ENCODE measurements around the gene SEMA5A. TPM values are rescaled to one million over a fixed set of nuclear protein-coding genes. Genes with fewer than 3 reads are reported as not detected.

Gene SEMA5A, protein sequence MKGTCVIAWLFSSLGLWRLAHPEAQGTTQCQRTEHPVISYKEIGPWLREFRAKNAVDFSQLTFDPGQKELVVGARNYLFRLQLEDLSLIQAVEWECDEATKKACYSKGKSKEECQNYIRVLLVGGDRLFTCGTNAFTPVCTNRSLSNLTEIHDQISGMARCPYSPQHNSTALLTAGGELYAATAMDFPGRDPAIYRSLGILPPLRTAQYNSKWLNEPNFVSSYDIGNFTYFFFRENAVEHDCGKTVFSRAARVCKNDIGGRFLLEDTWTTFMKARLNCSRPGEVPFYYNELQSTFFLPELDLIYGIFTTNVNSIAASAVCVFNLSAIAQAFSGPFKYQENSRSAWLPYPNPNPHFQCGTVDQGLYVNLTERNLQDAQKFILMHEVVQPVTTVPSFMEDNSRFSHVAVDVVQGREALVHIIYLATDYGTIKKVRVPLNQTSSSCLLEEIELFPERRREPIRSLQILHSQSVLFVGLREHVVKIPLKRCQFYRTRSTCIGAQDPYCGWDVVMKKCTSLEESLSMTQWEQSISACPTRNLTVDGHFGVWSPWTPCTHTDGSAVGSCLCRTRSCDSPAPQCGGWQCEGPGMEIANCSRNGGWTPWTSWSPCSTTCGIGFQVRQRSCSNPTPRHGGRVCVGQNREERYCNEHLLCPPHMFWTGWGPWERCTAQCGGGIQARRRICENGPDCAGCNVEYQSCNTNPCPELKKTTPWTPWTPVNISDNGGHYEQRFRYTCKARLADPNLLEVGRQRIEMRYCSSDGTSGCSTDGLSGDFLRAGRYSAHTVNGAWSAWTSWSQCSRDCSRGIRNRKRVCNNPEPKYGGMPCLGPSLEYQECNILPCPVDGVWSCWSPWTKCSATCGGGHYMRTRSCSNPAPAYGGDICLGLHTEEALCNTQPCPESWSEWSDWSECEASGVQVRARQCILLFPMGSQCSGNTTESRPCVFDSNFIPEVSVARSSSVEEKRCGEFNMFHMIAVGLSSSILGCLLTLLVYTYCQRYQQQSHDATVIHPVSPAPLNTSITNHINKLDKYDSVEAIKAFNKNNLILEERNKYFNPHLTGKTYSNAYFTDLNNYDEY
- total RNA-seq = 0.04 and 0.40 TPM in 2 replicates

DNA sequence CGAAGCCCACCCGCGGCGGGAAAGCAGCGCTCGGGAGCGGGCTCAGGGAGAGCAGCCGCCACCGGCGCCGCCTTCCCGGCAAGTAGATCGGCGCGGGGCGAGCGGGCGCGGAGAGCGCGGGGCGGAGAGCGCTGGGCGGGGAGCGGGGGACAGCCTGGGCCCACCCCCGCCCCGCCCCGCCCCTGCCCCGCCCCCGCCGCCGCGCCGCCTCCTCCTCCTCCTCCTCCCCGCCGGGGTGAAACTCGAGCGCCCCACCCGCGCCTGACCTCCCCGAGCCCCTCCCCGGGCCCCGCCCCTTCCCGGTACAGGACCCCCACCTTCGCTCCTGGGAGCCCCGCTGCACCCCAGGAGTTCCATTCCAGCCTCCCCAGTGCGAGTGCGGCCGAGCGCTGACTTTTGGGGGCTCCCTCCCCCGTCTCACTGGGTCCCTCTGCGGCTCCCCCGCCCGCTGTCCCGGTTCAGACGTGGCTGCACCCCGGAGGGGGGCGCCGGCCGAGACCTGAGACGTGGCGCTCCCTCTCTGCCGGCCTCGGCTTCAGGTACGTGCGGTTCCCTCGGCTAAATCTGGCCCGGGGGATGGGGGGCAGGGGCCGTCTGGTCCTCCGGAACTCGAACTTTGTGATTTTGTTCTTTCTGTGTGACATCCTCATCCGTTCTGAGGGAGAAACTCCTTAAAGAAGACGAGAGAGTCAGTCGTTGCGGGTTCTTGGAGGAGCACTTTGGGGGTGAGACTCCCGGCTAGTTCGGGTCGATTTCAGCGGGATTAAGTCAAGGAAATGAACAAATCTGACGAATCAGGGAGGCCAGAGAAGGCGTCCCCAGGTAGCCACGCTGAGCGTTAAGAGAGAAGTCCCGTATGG lies at the start of gene SEMA5A:
Gene SEMA5A (minus strand): TSS at position 84 of the 860 bp plus-strand sequence. CDS start 166,129 bp downstream, outside the sequence.
- DNase-seq (ENCODE audit: low read depth, low spot score) = no peak

DNA sequence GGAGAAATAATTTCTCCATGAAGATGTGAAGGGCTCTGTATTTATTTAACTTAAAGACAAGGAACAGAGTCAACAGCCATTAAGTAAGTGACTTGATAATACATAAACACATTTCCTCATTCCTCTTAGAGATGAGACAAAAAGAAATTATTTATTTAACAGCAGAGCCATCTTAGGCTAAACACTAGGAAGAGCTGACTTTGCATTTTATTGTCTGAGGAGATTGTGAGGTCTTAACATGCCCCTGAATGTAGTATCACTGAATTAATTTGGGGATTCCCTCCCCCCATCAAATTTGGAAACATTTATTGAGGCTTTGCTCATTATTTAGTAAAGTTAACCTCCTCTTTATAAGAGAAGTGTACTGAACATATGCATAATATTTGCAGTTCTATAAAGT lies 49.0 kb upstream of the SEMA5A start:
- no peak for DNase-seq (ENCODE audit: low read depth, low spot score)

DNA sequence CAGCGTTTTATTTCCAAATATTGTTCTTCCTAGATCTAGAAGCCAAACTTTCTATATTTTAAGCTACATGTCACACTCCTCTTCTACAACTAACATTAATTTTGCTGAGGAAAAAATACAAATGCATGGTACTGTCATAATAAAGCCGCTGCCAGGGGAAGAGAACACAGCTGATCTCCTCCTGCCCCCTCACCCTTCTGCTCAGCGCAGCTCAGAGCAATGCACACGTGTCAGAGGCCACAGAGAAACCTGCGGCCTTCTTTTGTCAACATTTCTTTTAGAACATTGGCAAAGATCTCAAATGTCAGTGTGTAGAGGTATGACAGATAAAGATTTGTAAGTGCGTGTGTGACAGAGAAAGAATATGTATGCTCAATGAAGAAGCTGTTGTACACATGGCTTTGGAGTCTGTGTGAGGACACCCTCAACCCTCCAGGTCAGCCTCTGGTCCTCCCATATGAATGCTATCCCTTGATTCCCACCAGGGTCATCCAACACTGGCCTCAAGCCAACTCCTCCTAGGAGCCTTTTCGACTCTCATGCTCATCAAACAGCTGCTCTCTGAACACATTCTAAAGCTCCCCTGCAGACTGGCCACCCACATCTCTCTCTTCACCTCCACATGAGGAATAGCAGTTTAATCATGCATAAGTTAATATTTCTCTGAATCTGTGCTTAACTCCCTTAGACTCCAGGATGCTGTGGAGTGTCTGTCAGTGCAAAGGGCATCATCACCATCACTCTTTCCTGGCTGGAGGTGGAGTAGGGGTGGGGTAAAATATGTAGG lies 43.4 kb upstream of the SEMA5A start:
- no peak for DNase-seq (ENCODE audit: low read depth, low spot score)

DNA sequence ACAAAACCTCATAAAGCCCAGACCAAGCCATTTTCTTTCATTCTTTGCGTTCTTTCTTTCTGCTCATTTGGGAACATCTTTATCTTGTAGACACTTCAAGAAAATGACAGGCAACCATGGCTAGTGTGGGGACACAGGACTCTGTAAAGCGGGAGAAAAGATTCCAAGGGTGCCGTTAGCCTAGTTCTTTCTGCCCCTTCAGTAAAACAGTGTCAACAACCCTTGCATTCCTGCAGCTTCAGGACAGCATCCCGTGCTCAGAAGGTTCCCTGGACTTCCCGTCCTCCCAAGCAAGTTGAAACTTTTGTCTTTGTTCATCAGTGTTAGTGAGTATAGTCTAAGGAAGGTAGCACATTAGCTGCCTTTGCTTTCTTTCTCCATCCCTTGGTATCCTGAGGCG lies 42.4 kb upstream of the SEMA5A start:
- DNase-seq (ENCODE audit: low read depth, low spot score) = no peak

DNA sequence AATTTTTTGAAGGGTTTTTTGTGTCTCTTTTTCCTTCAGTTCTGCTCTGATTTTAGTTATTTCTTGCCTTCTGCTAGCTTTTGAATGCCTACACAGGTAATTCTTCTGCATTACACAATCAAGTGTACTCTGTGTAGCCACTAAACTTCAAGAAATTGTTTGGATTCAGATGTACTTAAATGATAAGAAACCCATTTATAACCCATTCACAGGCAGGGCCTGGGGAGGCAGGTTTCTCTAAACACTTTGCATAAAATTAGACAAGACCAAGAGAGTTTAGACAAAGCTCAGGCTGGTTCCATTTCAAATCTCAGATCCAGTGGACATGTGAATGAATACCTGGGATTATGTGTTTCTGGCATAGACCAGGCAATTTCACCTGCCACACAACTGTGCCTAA lies 41.3 kb upstream of the SEMA5A start:
- no peak for DNase-seq (ENCODE audit: low read depth, low spot score)

DNA sequence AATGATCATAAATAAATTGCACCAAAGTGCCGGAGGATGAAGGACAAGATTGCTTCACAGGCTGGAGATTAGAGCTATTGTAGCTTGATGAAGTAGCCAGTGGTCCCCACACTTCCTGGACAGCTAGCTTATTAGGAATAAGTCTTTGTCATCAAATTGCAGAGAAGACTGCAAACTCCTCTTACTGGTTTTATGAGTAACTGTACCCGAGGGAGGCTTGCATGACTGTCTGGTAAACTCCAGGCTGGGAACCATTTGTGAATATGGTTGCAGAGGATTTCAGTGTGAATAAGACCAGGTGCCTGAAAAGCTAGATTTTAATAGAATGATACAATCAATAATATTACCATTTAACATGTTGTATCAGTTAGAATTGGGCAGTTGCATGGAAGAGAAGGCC lies 36.5 kb upstream of the SEMA5A start:
- DNase-seq (ENCODE audit: low read depth, low spot score) = no peak

DNA sequence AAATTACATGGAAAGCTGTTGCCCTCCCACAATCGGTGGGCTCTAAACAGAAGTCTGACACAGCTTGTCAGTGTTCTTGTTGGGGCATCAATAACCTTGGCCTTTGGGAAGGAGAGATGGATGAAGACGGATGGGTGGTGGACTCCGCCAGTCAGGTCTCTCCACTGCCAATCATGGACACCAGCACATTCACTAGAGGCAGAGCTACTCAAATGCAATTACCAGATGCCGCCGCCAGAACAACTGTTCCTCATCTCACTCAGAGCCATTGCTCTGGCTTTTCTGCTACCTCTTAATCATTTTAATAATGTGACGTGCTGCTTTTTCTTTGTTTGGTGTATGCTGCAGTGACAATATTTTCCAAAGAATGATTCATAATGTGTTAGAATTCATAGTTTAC lies 27.9 kb upstream of the SEMA5A start:
- DNase-seq (ENCODE audit: low read depth, low spot score) = no peak

DNA sequence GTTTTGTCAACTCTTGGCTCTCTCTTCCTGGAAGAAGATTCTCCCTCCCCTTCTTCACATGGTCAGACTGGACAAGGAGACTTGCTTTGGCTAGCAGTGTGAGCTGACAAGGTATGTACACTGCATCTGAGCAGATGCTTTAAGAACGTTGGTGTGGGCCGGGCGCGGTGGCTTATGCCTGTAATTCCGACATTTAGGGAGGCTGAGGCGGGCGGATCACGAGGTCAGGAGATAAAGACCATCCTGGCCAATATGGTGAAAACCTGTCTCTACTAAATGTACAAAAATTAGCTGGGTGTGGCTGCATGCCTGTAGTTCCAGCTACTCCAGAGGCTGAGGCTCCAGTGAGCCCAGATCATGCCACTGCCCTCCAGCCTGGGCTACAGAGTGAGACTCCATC lies 26.4 kb upstream of the SEMA5A start:
- DNase-seq (ENCODE audit: low read depth, low spot score) = no peak

DNA sequence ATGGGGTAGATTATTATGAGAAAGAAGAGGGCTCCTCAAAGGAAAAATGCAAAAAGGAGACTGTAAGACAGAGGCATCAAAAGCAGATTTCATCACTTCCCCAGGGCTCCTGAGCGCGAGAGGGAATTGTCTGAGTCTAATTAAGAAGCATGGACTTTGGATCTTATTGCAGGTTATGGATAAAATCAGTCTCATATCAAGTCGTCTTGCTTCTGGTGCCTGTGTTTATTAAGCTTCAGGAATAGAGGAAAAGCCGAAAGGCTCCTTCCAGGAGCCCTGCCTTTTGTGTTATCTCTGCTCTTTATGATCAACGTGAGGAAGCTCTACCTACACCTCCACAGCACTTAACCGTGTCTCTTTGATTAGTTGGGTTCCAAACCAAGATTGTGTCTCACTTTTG lies 25.0 kb upstream of the SEMA5A start:
- DNase-seq (ENCODE audit: low read depth, low spot score) = no peak

DNA sequence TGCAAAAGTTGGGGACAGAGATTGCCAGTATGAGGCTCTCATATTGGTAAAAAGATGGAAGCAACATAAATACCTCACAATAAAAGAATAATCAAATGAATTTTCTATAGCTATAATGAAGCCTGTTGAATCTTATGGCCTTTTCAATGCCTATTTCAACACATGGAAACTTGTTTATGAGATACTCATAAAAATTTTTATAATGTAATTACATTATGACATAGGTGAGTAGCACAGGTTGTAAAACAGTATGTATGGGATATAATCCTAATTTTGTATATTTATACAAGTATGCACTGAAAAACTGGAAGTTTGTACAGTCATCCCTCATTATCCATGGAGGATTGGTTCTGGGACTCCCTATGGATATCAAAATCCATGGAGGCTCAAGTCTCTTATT lies 21.2 kb upstream of the SEMA5A start:
- no peak for DNase-seq (ENCODE audit: low read depth, low spot score)

DNA sequence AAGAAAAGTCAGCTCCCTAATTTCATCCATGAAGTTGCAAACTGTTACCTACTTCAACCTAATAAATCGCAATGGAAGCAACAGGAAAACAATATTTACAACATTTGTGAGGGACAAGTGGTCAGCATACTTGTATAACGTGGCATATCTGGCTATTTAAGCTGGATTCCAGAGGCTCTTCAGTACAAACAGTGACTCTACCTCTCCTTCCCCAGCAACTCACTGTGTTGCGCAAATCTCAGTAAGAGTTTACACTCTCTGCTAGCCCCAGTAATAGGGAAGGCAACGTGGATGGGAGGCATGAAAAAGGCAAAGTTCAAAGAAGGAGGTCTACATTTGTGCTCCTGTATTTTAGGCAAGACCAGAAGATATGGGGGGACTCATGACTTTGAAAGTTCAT lies 18.9 kb upstream of the SEMA5A start:
- no peak for DNase-seq (ENCODE audit: low read depth, low spot score)

DNA sequence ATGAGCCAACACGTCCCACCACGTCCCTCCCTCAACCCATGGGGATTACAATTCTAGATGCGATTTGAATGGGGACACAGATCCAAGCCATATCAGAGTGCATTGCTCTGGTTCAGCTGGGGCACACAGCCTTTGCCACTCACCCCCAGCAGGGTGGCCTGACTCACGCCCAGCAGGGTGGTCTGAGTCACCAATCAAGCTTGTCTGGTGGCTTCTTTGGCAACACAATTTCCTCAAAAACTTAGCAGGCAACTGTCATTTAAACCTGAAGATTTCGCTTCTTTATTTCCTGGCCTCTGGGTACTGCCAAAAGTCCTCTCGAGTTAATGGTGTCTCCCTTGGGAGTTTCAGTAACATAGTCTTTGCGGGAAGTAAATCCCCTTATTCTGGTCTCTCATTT lies 16.3 kb upstream of the SEMA5A start:
- DNase-seq (ENCODE audit: low read depth, low spot score) = no peak

DNA sequence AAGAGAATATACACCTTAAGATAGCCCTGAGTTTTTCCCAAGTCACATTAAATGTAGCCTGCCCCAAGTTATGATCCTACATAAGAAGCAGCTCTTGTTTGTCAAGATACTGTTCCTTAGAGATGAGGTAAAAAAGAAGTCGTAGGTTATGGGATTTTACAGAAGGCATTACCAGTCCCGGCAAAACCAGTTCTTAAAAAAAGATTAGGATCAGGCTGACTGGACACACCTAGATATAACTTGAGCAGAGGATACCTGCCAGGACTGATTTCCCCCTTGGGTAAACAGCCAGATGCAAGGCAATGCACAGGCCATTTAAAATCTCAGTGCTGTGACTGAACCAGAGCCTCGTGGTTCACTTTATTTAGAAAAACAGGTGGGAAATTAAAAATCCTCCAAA lies 14.1 kb upstream of the SEMA5A start:
- no peak for DNase-seq (ENCODE audit: low read depth, low spot score)

DNA sequence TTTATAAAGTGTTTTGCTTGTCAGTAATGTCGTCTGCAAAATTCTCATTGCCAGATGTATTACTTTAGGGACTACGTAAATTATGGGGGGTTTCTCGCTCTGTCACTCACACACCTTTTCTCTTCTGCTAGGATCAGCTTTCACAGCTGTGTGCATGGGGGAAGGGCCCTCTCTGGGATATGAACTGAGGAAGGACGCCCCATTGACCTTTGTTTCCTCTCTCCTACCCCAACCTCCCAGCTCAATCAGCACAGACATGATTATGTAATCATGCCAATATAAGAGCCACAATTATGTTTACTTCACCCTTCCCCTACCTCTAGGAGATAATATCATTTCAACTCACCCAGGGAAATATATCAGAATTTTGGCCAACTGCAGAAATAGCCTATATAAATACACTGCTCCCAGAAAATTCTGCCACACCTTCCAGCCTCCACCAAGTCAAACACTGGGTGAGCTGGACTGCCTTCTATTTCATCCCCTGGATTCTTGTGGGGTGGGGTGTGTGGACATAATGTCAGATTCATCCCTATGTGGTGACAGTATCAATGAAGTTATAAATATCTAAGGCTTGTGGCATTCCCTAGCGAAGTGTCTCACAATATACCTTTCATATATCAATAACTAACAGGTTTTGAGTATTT lies 12.6 kb upstream of the SEMA5A start:
- DNase-seq (ENCODE audit: low read depth, low spot score) = no peak

DNA sequence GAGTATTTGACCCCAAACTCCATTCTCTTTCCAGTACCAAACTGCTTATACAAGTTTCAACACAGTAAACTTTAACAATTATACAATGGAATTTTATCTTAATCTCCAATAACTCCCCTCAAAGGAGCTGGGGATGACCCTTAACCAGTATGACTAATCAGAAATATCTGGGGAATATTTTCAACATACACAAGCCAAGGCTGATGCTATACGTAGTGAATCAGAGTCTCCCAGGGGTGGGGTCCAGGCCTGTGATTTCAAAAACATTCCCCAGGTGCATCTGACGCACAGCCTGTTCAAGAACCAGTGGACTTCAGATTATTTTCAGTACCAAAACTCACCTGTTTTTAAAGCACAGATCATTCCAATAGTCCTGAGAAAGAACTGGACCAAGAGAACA lies 11.8 kb upstream of the SEMA5A start:
- DNase-seq (ENCODE audit: low read depth, low spot score) = no peak

DNA sequence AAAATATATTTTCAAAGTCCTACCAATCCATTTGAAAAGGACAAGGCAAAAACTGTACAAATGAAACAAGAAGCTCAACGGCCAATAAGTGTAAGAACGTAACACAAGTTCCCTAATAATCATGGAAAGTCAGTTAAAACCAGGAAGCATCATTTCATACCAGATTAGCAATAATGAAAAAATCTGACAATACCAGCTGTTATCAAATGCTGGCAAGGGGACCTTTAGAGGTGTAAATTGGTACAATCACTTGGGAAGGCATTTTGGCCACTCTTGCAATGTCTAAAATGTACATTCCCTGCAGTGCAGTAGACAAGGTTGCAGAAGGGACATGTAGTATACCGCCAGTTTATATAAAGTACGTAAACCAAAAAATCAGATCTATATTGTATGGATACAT lies 10.1 kb upstream of the SEMA5A start:
- no peak for DNase-seq (ENCODE audit: low read depth, low spot score)

DNA sequence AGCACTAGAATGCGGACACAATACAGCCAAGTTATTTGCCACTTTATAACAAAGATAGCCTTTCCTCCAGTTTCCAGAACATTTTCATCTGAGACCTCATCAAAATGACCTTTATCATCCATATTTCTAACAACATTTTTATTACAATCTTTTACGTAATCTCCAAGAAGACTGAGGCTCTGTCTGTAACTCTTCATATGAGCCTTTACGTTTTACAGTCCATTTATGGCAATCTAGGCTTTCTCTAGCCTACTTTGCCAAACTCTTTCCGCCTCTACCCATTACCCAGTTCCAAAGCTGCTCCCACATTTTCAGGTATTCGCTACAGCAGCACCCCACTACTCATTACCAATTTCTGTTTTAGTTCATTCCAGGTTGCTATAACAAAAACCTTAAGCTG lies 8.2 kb upstream of the SEMA5A start:
- DNase-seq (ENCODE audit: low read depth, low spot score) = no peak

DNA sequence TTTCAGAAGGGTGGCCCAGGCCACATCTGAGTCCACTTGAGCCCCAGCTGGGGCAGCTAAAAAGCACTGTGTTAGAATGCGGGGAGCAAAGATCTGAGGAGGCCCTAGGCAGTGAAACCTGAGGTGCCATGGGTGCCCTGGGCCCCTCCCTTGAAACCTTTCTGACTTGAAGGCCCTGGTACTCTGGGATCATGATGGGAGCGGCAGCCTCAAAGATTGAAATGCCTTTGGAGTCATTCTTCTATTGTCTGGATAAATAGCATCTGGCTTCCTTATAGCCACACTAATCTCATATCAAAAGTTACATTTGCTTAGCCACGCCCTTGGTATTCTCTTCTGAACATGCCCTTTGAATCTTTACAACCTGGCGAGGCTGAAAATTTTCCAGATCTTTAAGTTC lies 7.7 kb upstream of the SEMA5A start:
- DNase-seq (ENCODE audit: low read depth, low spot score) = no peak

DNA sequence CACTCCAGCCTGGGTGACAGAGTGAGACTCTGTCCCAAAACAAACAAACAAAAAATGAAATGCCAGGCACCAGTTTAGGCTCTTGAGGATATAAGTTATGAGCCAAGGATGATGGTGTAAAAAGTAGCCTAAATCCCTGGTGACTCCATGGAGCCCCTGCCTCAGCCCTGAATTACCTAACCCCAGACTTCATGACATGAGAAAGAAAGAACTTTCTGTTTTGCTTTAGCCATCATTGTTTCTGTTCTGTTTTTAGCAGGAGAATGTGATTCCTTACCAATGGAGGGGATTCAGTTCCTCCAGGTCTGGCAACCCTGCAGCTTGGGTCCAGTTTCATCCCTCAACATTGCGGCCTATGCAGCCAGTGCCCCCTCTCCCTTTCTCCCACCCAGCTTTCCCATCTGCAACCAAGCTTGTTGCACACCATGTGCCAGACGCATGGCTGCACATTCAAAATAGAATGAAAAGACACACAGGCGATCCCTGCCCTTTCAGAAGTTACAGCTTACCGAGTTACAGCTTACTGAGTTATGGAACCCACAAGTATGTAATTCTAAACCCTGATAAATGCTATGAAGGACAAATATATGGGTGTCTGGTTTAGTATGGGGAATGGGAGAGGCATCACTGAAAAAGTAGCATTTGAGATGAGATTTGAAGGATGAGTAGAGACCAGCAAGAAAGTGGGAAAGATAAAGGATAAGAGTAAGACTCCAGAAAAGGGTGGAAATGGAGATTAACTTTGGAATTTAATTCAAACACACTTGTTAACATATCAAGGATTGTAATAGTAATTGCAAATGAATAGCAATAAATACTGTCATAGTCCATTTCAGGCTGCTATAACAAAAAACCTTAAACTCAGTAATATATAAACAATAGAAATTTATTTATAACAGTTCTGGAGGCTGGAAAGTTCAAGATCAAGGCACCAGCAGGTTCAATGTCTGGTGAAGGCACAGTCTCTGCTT lies 6.0 kb upstream of the SEMA5A start:
- DNase-seq (ENCODE audit: low read depth, low spot score) = no peak
